ENCODE results near the gene UBE2Q1. TPM values are rescaled to one million over a fixed set of nuclear protein-coding genes. Genes with fewer than 3 reads are reported as not detected.

The UBE2Q1 gene
- total RNA-seq, 1 experiment from 2014 or later, result 52.8 TPM

DNA sequence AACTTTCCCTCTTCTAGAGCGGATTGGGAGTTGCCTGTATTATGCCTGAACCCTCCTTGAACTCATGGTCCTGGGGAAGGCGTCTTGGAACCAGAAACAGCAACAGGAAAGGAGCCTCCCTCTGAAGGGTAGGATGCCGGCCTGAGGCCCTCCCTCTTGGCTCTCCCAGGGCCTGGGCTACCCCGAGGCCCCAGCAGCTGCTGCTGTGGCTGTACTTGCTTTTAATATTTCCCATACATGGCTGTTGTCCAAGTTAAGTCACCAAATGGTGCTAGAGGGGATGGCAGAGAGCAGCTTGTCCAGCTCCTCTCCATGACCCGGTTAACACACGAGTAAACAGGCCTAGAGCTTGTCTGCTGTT is 19.6 kb upstream of the UBE2Q1 start:
- no peaks in the 10 kb centered on the region for H3K9me2 ChIP-seq (ENCODE audit: insufficient read depth)
- H3K9me3 ChIP-seq (ENCODE audit: insufficient read depth, low read depth), result no peaks in the 10 kb centered on the region
- no peaks in the 10 kb centered on the region for H3K4me1 ChIP-seq (replicated peaks; ENCODE audit: insufficient read depth)
- no peak overlapping the region for H3K4me3 ChIP-seq
- intact Hi-C loops (cut with micrococcal nuclease; ENCODE audit: unreplicated experiment), result no loop called here
- no peak for DNase-seq
- no peak overlapping the region for H2AFZ ChIP-seq
- no peak overlapping the region for H3K27ac ChIP-seq
- no TSS peak for BruUV-seq (replicated peaks)
- H4K20me1 ChIP-seq (ENCODE audit: insufficient read depth), result no peaks in the 10 kb centered on the region
- no peak overlapping the region for H3K4me2 ChIP-seq
- H3F3A ChIP-seq (ENCODE audit: insufficient read depth, low read depth), result no peaks in the 10 kb centered on the region
- TF ChIP-seq, protein P1, sequence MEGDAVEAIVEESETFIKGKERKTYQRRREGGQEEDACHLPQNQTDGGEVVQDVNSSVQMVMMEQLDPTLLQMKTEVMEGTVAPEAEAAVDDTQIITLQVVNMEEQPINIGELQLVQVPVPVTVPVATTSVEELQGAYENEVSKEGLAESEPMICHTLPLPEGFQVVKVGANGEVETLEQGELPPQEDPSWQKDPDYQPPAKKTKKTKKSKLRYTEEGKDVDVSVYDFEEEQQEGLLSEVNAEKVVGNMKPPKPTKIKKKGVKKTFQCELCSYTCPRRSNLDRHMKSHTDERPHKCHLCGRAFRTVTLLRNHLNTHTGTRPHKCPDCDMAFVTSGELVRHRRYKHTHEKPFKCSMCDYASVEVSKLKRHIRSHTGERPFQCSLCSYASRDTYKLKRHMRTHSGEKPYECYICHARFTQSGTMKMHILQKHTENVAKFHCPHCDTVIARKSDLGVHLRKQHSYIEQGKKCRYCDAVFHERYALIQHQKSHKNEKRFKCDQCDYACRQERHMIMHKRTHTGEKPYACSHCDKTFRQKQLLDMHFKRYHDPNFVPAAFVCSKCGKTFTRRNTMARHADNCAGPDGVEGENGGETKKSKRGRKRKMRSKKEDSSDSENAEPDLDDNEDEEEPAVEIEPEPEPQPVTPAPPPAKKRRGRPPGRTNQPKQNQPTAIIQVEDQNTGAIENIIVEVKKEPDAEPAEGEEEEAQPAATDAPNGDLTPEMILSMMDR (conservative IDR thresholded peaks at IDR 0.05), result no peak
- TF ChIP-seq EZH2 (IDR thresholded peaks at IDR 0.05; ENCODE audit: low read depth), result no peak
- H3K27me3 ChIP-seq (ENCODE audit: insufficient read depth, low read depth), result peaks cover 12% of the 10 kb centered on the region; the same call in 1 of the 2 replicates
- ChIA-PET POLR2A (ENCODE audit: unreplicated experiment) (no interaction called here), CTCF (no interaction called here)
- H3K79me2 ChIP-seq (ENCODE audit: low read depth), result no peaks in the 10 kb centered on the region
- H3K36me3 ChIP-seq (ENCODE audit: low read depth), result 0 out of 2 replicates have a peak, but pooled peaks cover 7% of the 10 kb centered on the region

DNA sequence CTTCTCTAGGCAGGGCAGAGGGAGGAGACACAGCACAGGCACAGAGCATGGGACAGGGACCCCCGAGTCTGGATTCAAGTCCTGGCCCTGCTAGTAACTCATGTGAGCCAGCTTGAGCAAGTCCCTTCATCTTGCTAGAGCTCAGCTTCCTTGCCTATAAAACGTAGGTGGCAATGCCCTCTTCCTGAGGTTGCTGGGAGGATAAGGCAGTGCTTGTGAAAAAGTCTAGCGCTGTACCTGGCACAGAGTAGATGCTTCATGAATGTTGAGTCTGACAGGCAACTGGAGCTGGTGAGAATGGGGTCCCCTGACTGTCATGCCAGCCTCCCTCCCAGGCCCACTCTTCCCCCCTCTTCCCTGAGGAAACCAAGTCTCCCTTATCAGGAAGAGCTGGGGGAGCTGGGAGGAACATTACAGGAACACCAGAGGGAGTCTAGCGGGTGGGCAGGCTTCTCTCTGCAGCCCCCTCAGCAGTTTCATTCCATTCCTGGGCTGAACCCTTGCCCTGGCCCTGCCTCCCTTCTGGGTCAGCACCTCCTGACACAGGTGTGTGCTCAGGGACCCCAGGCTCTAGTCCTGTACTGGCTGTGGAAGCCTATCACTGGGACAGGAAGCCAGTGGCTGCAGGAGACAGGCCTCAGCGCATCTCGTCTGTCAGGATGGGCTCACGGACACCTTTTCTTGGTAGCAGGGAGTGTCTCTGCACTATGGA is 19.0 kb upstream of the UBE2Q1 start:
- 0 out of 2 replicates have a peak, but pooled peaks cover 7% of the 10 kb centered on the region for H3K36me3 ChIP-seq (ENCODE audit: low read depth)
- no peaks in the 10 kb centered on the region for H3K9me3 ChIP-seq (ENCODE audit: insufficient read depth, low read depth)
- no peaks in the 10 kb centered on the region for H3K79me2 ChIP-seq (ENCODE audit: low read depth)
- no peak for TF ChIP-seq EZH2 (IDR thresholded peaks at IDR 0.05; ENCODE audit: low read depth)
- TF ChIP-seq, protein P1 (conservative IDR thresholded peaks at IDR 0.05), result no peak
- ChIA-PET POLR2A (ENCODE audit: unreplicated experiment) (no interaction called here), CTCF (no interaction called here)
- no peak overlapping the region for H3K4me3 ChIP-seq
- no peaks in the 10 kb centered on the region for H3F3A ChIP-seq (ENCODE audit: insufficient read depth, low read depth)
- H3K27ac ChIP-seq, result no peak overlapping the region
- H4K20me1 ChIP-seq (ENCODE audit: insufficient read depth), result no peaks in the 10 kb centered on the region
- H3K9me2 ChIP-seq (ENCODE audit: insufficient read depth), result no peaks in the 10 kb centered on the region
- H3K27me3 ChIP-seq (ENCODE audit: insufficient read depth, low read depth), result peaks cover 17% of the 10 kb centered on the region
- BruUV-seq (replicated peaks), result no TSS peak
- no peak overlapping the region for H2AFZ ChIP-seq
- DNase-seq, result no peak
- no peak overlapping the region for H3K4me2 ChIP-seq
- intact Hi-C loops (cut with micrococcal nuclease; ENCODE audit: unreplicated experiment), result no loop called here
- no peaks in the 10 kb centered on the region for H3K4me1 ChIP-seq (replicated peaks; ENCODE audit: insufficient read depth)

DNA sequence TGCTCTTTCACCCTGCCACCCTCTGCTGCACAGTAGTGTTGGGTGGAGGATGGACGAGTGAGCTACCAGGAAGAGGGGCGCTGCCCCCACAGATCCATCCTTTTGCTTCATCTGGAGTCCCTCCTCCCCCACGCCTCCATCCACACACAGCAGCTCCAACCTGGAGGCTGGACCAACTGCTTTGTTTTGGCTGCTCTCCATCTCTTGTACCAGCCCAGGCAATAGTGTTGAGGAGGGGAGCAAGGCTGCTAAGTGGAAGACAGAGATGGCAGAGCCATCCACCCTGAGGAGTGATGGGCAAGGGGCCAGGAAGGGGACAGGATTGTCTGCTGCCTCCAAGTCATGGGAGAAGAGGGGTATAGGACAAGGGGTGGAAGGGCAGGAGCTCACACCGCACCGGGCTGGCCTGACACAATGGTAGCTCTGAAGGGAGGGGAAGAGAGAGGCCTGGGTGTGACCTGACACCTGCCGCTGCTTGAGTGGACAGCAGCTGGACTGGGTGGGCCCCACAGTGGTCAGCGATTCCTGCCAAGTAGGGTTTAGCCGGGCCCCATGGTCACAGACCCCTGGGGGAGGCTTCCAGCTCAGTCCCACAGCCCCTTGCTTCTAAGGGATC is 17.6 kb upstream of the UBE2Q1 start:
- no peak overlapping the region for H3K27ac ChIP-seq
- ChIA-PET POLR2A (ENCODE audit: unreplicated experiment) (no interaction called here), CTCF (no interaction called here)
- H3K27me3 ChIP-seq (ENCODE audit: insufficient read depth, low read depth), result peaks cover 29% of the 10 kb centered on the region
- no peak overlapping the region for H2AFZ ChIP-seq
- intact Hi-C loops (cut with micrococcal nuclease; ENCODE audit: unreplicated experiment), result no loop called here
- 0 out of 2 replicates have a peak, but pooled peaks cover 3% of the 10 kb centered on the region for H3K36me3 ChIP-seq (ENCODE audit: low read depth)
- no peak overlapping the region for H3K4me2 ChIP-seq
- no peaks in the 10 kb centered on the region for H3K4me1 ChIP-seq (replicated peaks; ENCODE audit: insufficient read depth)
- no peaks in the 10 kb centered on the region for H4K20me1 ChIP-seq (ENCODE audit: insufficient read depth)
- DNase-seq, result no peak
- no peaks in the 10 kb centered on the region for H3K79me2 ChIP-seq (ENCODE audit: low read depth)
- no peaks in the 10 kb centered on the region for H3F3A ChIP-seq (ENCODE audit: insufficient read depth, low read depth)
- no peaks in the 10 kb centered on the region for H3K9me3 ChIP-seq (ENCODE audit: insufficient read depth, low read depth)
- no TSS peak for BruUV-seq (replicated peaks)
- TF ChIP-seq, protein P1 (conservative IDR thresholded peaks at IDR 0.05), result no peak
- TF ChIP-seq EZH2 (IDR thresholded peaks at IDR 0.05; ENCODE audit: low read depth), result no peak
- H3K9me2 ChIP-seq (ENCODE audit: insufficient read depth), result no peaks in the 10 kb centered on the region
- no peak overlapping the region for H3K4me3 ChIP-seq

Data from PC-9 (cell line).